ENCODE results near the gene CCDC69. TPM values are rescaled to one million over a fixed set of nuclear protein-coding genes. Genes with fewer than 3 reads are reported as not detected.

CCDC69 gene
- polyA plus RNA-seq, 2 of the 4 experiments (the other 2 are of a cell fraction): 2.9 to 3.0 TPM

GRCh38 chr5:151196556-151197290 is 27.2 kb downstream of the CCDC69 start:
- no peak overlapping the region for H3K27ac ChIP-seq
- ATAC-seq: no peak
- H3K4me1 ChIP-seq: no peaks in the 10 kb centered on the region
- H3K4me3 ChIP-seq: no peak overlapping the region
- CTCF ChIA-PET: no interaction called here
- peaks cover 9% of the 10 kb centered on the region; the same call in 2 of the 3 replicates for H3K9me3 ChIP-seq
- no peak overlapping the region for H3K4me2 ChIP-seq
- FAIRE-seq: no peak
- DNase-seq (ENCODE audit: low read depth in 1 of 2, low spot score in 1 of 2): no peak
- 70% methylated on average over 5 of the region's 5 CpGs for WGBS (ENCODE audit: missing lambda C conversion rate)
- POLR2A ChIA-PET: no interaction called here
- TF ChIP-seq HOXB5 (CRISPR knock-in tag; IDR thresholded peaks at IDR 0.05) (no peak), ATOH8 (CRISPR knock-in tag; IDR thresholded peaks at IDR 0.05; ENCODE audit: low read depth) (no peak), MAZ (IDR thresholded peaks at IDR 0.05; ENCODE audit: borderline replicate concordance, low read depth, low read length) (no peak), MYC (IDR thresholded peaks at IDR 0.05; ENCODE audit: borderline replicate concordance, low read length) (no peak), EHF (CRISPR knock-in tag; IDR thresholded peaks at IDR 0.05) (no peak), POLR2A (IDR thresholded peaks at IDR 0.05; ENCODE audit: low read length) (no peak), GATA3 (IDR thresholded peaks at IDR 0.05; ENCODE audit: borderline replicate concordance) (no peak), MAFK (IDR thresholded peaks at IDR 0.05; ENCODE audit: partially characterized antibody) (no peak), NFE2L2 (conservative IDR thresholded peaks at IDR 0.05; ENCODE audit: low read length) (no peak), SMC3 (IDR thresholded peaks at IDR 0.05) (no peak), PHF8 (IDR thresholded peaks at IDR 0.05; ENCODE audit: borderline replicate concordance, low read depth) (no peak)

- Histone ChIP-seq H3K9me3 (peaks cover 9% of the 10 kb centered on the region; the same call in 2 of the 3 replicates), H3K27ac (no peak overlapping the region), H3K4me2 (no peak overlapping the region), H3K4me1 (no peaks in the 10 kb centered on the region), H3K4me3 (no peak overlapping the region)
- ATAC-seq (no peak), DNase-seq (ENCODE audit: low read depth in 1 of 2, low spot score in 1 of 2) (no peak), FAIRE-seq (no peak)
- no peak for TF ChIP-seq RAD21 (conservative IDR thresholded peaks at IDR 0.05 in 1 of 2, IDR thresholded peaks at IDR 0.05 in 1 of 2)
- TF ChIP-seq SMC3 (IDR thresholded peaks at IDR 0.05): no peak
- no peak for TF ChIP-seq BHLHE40 (IDR thresholded peaks at IDR 0.05; ENCODE audit: low read depth, low read length)
- TF ChIP-seq ZFP36 (IDR thresholded peaks at IDR 0.05; ENCODE audit: borderline replicate concordance, partially characterized antibody): no peak
- TF ChIP-seq, protein P1, sequence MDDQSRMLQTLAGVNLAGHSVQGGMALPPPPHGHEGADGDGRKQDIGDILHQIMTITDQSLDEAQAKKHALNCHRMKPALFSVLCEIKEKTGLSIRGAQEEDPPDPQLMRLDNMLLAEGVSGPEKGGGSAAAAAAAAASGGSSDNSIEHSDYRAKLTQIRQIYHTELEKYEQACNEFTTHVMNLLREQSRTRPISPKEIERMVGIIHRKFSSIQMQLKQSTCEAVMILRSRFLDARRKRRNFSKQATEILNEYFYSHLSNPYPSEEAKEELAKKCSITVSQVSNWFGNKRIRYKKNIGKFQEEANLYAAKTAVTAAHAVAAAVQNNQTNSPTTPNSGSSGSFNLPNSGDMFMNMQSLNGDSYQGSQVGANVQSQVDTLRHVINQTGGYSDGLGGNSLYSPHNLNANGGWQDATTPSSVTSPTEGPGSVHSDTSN (IDR thresholded peaks at IDR 0.05): no peak
- no peak for TF ChIP-seq HEYL (CRISPR knock-in tag; IDR thresholded peaks at IDR 0.05)
- TF ChIP-seq PHF8 (IDR thresholded peaks at IDR 0.05; ENCODE audit: borderline replicate concordance, low read depth): no peak
- no peak for TF ChIP-seq HDAC2 (IDR thresholded peaks at IDR 0.05)
- TF ChIP-seq MAFK (IDR thresholded peaks at IDR 0.05; ENCODE audit: partially characterized antibody): no peak
- TF ChIP-seq FOSL2 (IDR thresholded peaks at IDR 0.05): no peak
- TF ChIP-seq FOSL2 (CRISPR knock-in tag; IDR thresholded peaks at IDR 0.05): no peak
- TF ChIP-seq RNF2 (IDR thresholded peaks at IDR 0.05; ENCODE audit: borderline replicate concordance, low read depth): no peak
- TF ChIP-seq CEBPB (IDR thresholded peaks at IDR 0.05): no peak
- TF ChIP-seq MYC (IDR thresholded peaks at IDR 0.05; ENCODE audit: borderline replicate concordance, low read length): no peak
- TF ChIP-seq POLR2A (IDR thresholded peaks at IDR 0.05; ENCODE audit: low read length): no peak
- no peak for TF ChIP-seq CHD2 (IDR thresholded peaks at IDR 0.05; ENCODE audit: low read length, partially characterized antibody)
- TF ChIP-seq TFCP2L1 (CRISPR knock-in tag; IDR thresholded peaks at IDR 0.05): no peak
- no peak for TF ChIP-seq ZSCAN20 (CRISPR knock-in tag; IDR thresholded peaks at IDR 0.05)
- no peak for TF ChIP-seq CTCF (IDR thresholded peaks at IDR 0.05)
- ChIA-PET POLR2A (no interaction called here), CTCF (no interaction called here)
- 58% methylated on average over 5 of the region's 5 CpGs for WGBS (ENCODE audit: missing lambda C conversion rate)
Measured at GRCh38 chr5:151195622-151196021, 28.3 kb downstream of the CCDC69 start.
